H1 (cell line): ENCODE results near the gene FOXI1.

Experiments
- ATF3 ChIP-seq: IDR thresholded peaks from 2 replicates; pipeline ENCODE4 v1.6.1; 2011; ENCODE audit warnings: low read depth, mild to moderate bottlenecking, low read length; ENCODE audit not compliant: insufficient read depth
- BRCA1 ChIP-seq: IDR thresholded peaks from 2 replicates; pipeline ENCODE4 v1.6.1; 2012; ENCODE audit warnings: low read depth, low read length, improper control_type of control experiment
- CHD1 ChIP-seq: IDR thresholded peaks from 2 replicates; pipeline ENCODE4 v1.6.1; 2012; ENCODE audit warnings: low read depth, low read length, improper control_type of control experiment
- CTCF ChIP-seq, 3 experiments: IDR thresholded peaks; 1 replicate in 2 of 3; 2 replicates in 1 of 3; pipeline versions ENCODE4 v1.5.1 to v1.6.1; 2011; ENCODE audit warnings: low read length in 3 of 3, mild to moderate bottlenecking in 3 of 3, inconsistent platforms in 2 of 3, low read depth in 1 of 3, moderate library complexity in 1 of 3; ENCODE audit not compliant: insufficient read depth in 1 of 3; ENCODE audit errors: control extremely low read depth in 1 of 3
- EZH2 ChIP-seq: fragments of 200-600 bp; sonication (generic); IDR thresholded peaks from 2 replicates; pipeline ENCODE4 v1.7.1; 2012; ENCODE audit warnings: low read depth, mild to moderate bottlenecking, moderate library complexity, low read length, inconsistent platforms; ENCODE audit not compliant: severe bottlenecking
- GTF2F1 ChIP-seq: IDR thresholded peaks from 2 replicates; pipeline ENCODE4 v1.6.1; 2012; ENCODE audit warnings: low read depth, low read length, improper control_type of control experiment, borderline replicate concordance
- MAX ChIP-seq: IDR thresholded peaks from 2 replicates; pipeline ENCODE4 v1.6.1; 2012; ENCODE audit warnings: inconsistent platforms
- POLR2A ChIP-seq, 2 experiments: IDR thresholded peaks; 1 replicate in 1 of 2; 2 replicates in 1 of 2; pipeline ENCODE4 v1.6.1; 2011; ENCODE audit warnings: low read depth in 2 of 2, low read length in 2 of 2, mild to moderate bottlenecking in 2 of 2; ENCODE audit errors: control extremely low read depth in 1 of 2
- POLR2AphosphoS5 ChIP-seq: IDR thresholded peaks from 2 replicates; pipeline ENCODE4 v1.6.1; 2011; ENCODE audit warnings: low read depth, low read length
- RFX5 ChIP-seq: IDR thresholded peaks from 2 replicates; pipeline ENCODE4 v1.6.1; 2011; ENCODE audit warnings: low read depth, low read length, improper control_type of control experiment, borderline replicate concordance
- RXRA ChIP-seq: IDR thresholded peaks from 2 replicates; pipeline ENCODE4 v1.6.1; 2011; ENCODE audit warnings: low read depth, mild to moderate bottlenecking, low read length, moderate library complexity; ENCODE audit not compliant: insufficient read depth
- SIN3A ChIP-seq, 2 experiments: IDR thresholded peaks in 1 of 2; conservative IDR thresholded peaks in 1 of 2; 2 replicates each; pipeline ENCODE4 v1.6.1; 2011 to 2012; ENCODE audit warnings: low read length in 2 of 2, improper control_type of control experiment in 1 of 2, low read depth in 1 of 2, mild to moderate bottlenecking in 1 of 2
- SP2 ChIP-seq: IDR thresholded peaks from 2 replicates; pipeline ENCODE4 v1.6.1; 2012; ENCODE audit warnings: mild to moderate bottlenecking, low read length, inconsistent platforms
- YY1 ChIP-seq: IDR thresholded peaks from 2 replicates; pipeline ENCODE4 v1.6.1; 2011; ENCODE audit warnings: low read depth, mild to moderate bottlenecking, low read length

GRCh38 chr5:170078931-170079330 is 26.8 kb upstream of the FOXI1 start:
- TF ChIP-seq RXRA = no peak
- TF ChIP-seq CTCF (IDR thresholded peaks at IDR 0.05; ENCODE audit: control extremely low read depth in 1 of 3, insufficient read depth in 1 of 3, low read depth in 1 of 3, low read length in 3 of 3) = no peak
- no peak for TF ChIP-seq BRCA1
- no peak for TF ChIP-seq POLR2AphosphoS5
- no peak for TF ChIP-seq SIN3A (conservative IDR thresholded peaks at IDR 0.05 in 1 of 2, IDR thresholded peaks at IDR 0.05 in 1 of 2; ENCODE audit: low read depth in 1 of 2, low read length in 2 of 2)
- TF ChIP-seq GTF2F1 = no peak
- no peak for TF ChIP-seq EZH2
- TF ChIP-seq RFX5 = no peak
- no peak for TF ChIP-seq POLR2A (IDR thresholded peaks at IDR 0.05; ENCODE audit: control extremely low read depth in 1 of 2, low read depth in 2 of 2, low read length in 2 of 2)
- TF ChIP-seq YY1 = no peak
- TF ChIP-seq MAX = no peak
- no peak for TF ChIP-seq ATF3
- no peak for TF ChIP-seq CHD1
- TF ChIP-seq SP2 = no peak
